Cardiac fibroblast (primary cell): ENCODE measurements around the gene FARS2.
"Not testable (repeated sequence)": the region's sequence is repeated elsewhere in the genome, so short reads cannot be mapped to it uniquely, and the experiment has no call there.

Source experiments
- DNase-seq, 2 donors: peaks; one replicate each; pipeline versions ENCODE4 v3.0.0 to v3.0.0-alpha.2; 2010; ENCODE audit warnings: low read depth in 2 of 2
- H3K4me3 ChIP-seq, 2 donors: replicated peaks in 1 of 2; 1 replicate in 1 of 2; 2 replicates in 1 of 2; pipeline ENCODE4 v1.5.1; 2011; ENCODE audit warnings: low read depth in 2 of 2, low read length in 2 of 2, mild to moderate bottlenecking in 2 of 2, moderate library complexity in 1 of 2
- CTCF ChIP-seq: IDR thresholded peaks from one replicate; pipeline ENCODE4 v1.5.1; 2011; ENCODE audit warnings: low read depth, mild to moderate bottlenecking, low read length, inconsistent platforms

Gene FARS2

GRCh38 chr6:5782783-5783547, 521.7 kb downstream of the FARS2 start:
- no peak for DNase-seq
- no peak overlapping the region for H3K4me3 ChIP-seq
- no peak for TF ChIP-seq CTCF

DNA sequence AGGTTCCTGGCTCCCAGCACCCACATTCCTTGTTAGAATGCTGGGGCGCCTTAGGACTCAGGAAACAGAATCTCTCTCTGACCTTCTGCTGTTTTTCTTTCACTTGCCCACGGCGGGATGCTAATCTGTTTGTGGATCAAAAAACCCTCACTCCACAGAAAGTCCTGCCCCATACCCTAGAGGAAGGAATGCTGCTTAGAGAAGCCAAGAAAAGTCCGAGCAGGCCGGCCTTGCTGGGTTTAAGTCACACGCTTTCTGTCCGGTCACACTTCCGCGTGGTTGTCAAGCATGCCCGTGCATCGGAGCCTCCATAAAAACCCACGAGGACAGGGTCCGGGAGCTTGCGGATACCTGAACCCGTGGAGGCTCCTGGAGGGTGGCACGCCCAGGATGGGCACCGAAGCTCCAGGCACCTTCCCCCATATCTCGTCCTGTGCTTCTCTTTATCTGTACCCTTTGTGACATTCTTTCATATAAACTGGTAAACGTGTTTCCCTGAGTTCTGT, 522.3 kb downstream of the FARS2 start:
- no peak for TF ChIP-seq CTCF
- no peak overlapping the region for H3K4me3 ChIP-seq
- no peak for DNase-seq

DNA sequence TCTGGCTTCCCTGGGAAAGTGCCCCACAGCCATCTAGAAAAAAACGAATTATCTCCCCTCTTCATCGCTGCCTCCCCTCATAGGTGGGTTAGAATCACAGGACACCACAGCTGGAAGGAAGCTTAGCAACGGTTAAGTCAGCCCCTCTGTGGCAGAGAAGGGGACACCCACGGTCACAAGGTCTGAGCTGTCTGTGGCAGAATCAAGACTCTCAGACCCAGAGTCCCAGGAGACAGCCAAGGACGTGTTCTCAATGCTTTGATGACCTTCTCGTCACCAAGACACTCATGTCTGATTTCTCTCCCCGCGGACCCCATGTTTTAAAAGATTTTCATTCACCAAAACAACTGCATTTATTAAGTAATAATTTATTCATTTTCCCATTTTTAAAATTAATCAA, 523.9 kb downstream of the FARS2 start:
- no peak for TF ChIP-seq CTCF
- H3K4me3 ChIP-seq: no peak overlapping the region
- DNase-seq: no peak

- H3K4me3 ChIP-seq: no peak overlapping the region
- TF ChIP-seq CTCF: no peak
- DNase-seq: no peak
Observed at GRCh38 chr6:5786321-5786968, 525.1 kb downstream of the FARS2 start.

DNA sequence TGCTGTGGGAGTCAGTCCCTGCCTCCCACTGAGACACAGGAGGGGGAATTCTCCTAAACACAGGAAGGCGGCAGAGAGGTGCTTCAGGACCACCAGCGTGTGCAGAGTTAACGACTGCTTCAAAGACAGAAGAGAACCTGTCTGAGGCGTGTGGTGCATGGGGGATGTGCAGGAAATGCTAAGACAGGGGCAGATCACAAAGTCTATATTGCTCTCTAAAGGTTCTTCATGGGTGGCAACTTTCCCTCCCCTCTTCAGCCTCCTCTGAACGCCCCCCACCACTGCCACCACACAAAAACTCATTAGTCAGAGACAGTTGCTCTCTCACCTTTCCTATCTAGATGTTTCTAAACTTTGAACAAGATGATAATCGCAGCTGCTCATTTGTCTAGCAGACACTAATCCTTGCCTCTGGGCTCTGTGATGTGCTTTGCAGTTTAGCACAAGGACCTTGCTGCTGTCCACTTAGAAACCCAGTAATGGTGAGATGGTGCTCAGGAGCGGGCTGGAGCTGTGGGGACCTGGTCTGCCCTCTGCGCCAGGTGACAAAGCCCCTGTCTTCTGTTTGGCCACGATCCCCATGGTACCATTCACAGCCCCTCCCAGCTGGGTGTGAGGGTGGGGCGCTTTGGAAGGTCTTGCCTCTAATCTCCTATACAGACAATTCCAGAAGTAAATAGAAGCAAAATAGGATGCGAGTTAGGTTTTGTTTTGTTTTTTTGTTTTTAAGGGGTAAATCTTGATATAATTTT, 525.8 kb downstream of the FARS2 start:
- no peak for DNase-seq
- H3K4me3 ChIP-seq: no peak overlapping the region
- no peak for TF ChIP-seq CTCF

DNA sequence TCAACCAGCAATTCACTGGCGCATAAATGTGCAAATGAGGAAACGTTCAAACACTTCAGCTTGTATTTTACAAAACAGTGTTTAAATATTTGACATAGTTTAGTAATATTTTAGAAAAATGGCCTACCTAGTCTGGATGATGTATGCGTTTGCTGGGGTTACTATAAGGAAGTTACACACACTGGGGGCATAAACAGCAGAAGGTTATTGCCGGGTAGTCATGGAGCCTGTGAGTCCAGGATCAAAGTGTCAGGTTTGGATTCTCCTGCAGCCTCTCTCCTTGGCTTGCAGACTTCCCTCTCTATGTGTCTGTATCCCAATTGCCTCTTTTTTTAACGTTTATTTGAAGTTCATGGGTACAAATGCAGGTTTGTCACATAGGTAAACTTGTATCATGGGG, 528.1 kb downstream of the FARS2 start:
- H3K4me3 ChIP-seq, DNase-seq: not testable (repeated sequence)

- DNase-seq, H3K4me3 ChIP-seq: not testable (repeated sequence)
Observed at GRCh38 chr6:5796555-5796954, 535.2 kb downstream of the FARS2 start.

DNA sequence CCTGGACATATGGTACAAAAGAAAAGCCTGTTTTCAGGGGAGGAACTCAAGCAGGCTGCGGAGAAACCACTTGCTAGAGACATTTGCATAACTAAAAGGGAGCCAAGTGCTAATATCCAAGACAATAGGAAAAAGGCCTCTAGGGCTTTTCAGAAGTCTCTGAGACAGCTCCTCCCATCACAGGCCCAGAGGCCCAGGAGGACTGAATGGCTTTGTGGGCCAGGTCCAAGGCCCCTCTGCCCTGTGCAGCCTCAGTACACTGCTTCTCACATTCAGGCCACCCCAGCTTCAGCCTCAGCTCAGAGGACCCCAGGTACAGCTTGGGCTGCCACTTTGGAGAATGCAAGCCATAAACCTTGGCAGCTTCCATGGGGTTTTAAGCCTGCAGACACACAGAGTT, 545.1 kb downstream of the FARS2 start:
- H3K4me3 ChIP-seq, DNase-seq: not testable (repeated sequence)
